H1 (cell line): Measurements from ENCODE around the gene GID4. TPM values are rescaled to one million over a fixed set of nuclear protein-coding genes. Genes with fewer than 3 reads are reported as not detected.

Experiments
- CTCF ChIA-PET: fragments of 300-600 bp; sonication (Branson Sonifier 250); formaldehyde crosslinking; loops from one replicate; lab custom pipeline; 2021; ENCODE audit not compliant: partially characterized antibody; lab: Charles Lee
- POLR2A ChIA-PET: fragments of 300-600 bp; sonication (Branson Sonifier 250); formaldehyde crosslinking; loops from one replicate; lab custom pipeline; 2021; ENCODE audit warnings: inconsistent platforms; ENCODE audit not compliant: partially characterized antibody; lab: Charles Lee
- DNase-seq, 2 experiments: peaks; one replicate each; pipeline versions ENCODE4 v3.0.0 to v3.0.0-alpha.2; 2010 to 2022; ENCODE audit warnings: low spot score in 2 of 2, low read depth in 1 of 2, mixed read lengths in 1 of 2
- FAIRE-seq: peaks from 2 replicates; lab custom pipeline; 2011; peaks lifted over from hg19 to GRCh38; lab: Jason Lieb, UNC
- H2AFZ ChIP-seq: 2 replicates; pipeline ENCODE4 v1.8.1; 2012; ENCODE audit warnings: low read length, inconsistent platforms
- H2AK5ac ChIP-seq: 2 replicates; pipeline ENCODE4 v1.6.1; 2013; ENCODE audit warnings: low read depth, low read length
- H2BK120ac ChIP-seq: replicated peaks from 2 replicates; pipeline ENCODE3; 2013; ENCODE audit warnings: low read depth, low read length, inconsistent platforms
- H2BK12ac ChIP-seq: 2 replicates; pipeline ENCODE4 v1.6.1; 2013; ENCODE audit warnings: low read depth, low read length
- H2BK15ac ChIP-seq: 2 replicates; pipeline ENCODE4 v1.6.1; 2013; ENCODE audit warnings: low read length
- H2BK20ac ChIP-seq: 2 replicates; pipeline ENCODE4 v1.6.1; 2013; ENCODE audit warnings: low read length
- H2BK5ac ChIP-seq: 2 replicates; pipeline ENCODE4 v1.6.1; 2013; ENCODE audit warnings: low read depth, low read length
- H3K14ac ChIP-seq: 2 replicates; pipeline ENCODE4 v1.6.1; 2013; ENCODE audit warnings: inconsistent platforms; ENCODE audit not compliant: insufficient read length
- H3K18ac ChIP-seq: 2 replicates; pipeline ENCODE4 v1.6.1; 2013; ENCODE audit warnings: low read length; ENCODE audit errors: extremely low read depth
- H3K23ac ChIP-seq: 2 replicates; pipeline ENCODE4 v1.6.1; 2013; ENCODE audit warnings: inconsistent platforms; ENCODE audit not compliant: insufficient read length
- H3K23me2 ChIP-seq: 2 replicates; pipeline ENCODE4 v1.6.1; 2013; ENCODE audit warnings: low read depth, low read length
- H3K27ac ChIP-seq: 2 replicates; pipeline ENCODE4 v1.6.1; 2011; ENCODE audit warnings: low read depth, low read length, inconsistent platforms
- H3K27me3 ChIP-seq, 4 experiments: replicated peaks in 1 of 4; 1 replicate in 1 of 4; 2 replicates in 3 of 4; pipeline versions ENCODE4 v1.6.1 to v1.8.1; 2011 to 2013; ENCODE audit warnings: low read length in 3 of 4, mild to moderate bottlenecking in 3 of 4, inconsistent platforms in 2 of 4, mixed read lengths in 2 of 4, moderate library complexity in 1 of 4; ENCODE audit not compliant: control insufficient read depth in 3 of 4, insufficient read depth in 3 of 4; ENCODE audit errors: extremely low read depth in 1 of 4
- H3K36me3 ChIP-seq, 4 experiments: 2 replicates each; pipeline versions ENCODE4 v1.6.1 to v1.8.1; 2011 to 2013; ENCODE audit warnings: mild to moderate bottlenecking in 4 of 4, low read length in 3 of 4, moderate library complexity in 2 of 4, control low read depth in 1 of 4, inconsistent platforms in 1 of 4; ENCODE audit not compliant: insufficient read depth in 4 of 4, control insufficient read depth in 2 of 4
- H3K4ac ChIP-seq: replicated peaks from 2 replicates; pipeline ENCODE3; 2013; ENCODE audit warnings: low read length, low read depth, mixed read lengths, inconsistent platforms; ENCODE audit not compliant: insufficient read length
- H3K4me1 ChIP-seq, 4 experiments: replicated peaks in 1 of 4; 1 replicate in 1 of 4; 2 replicates in 3 of 4; pipeline versions ENCODE4 v1.6.1 to v1.8.1; 2011 to 2013; ENCODE audit warnings: low read length in 3 of 4, inconsistent platforms in 2 of 4, mixed read lengths in 1 of 4; ENCODE audit not compliant: insufficient read depth in 4 of 4, control insufficient read depth in 3 of 4
- H3K4me2 ChIP-seq, 2 experiments: 2 replicates each; pipeline versions ENCODE4 v1.6.1 to v1.8.1; 2011 to 2013; ENCODE audit warnings: low read depth in 2 of 2, low read length in 2 of 2, control low read depth in 1 of 2, inconsistent platforms in 1 of 2, mild to moderate bottlenecking in 1 of 2; ENCODE audit not compliant: insufficient read depth in 1 of 2
- H3K4me3 ChIP-seq, 4 experiments: fragments of 200-600, 300-600 bp in 1 of 4; sonication (generic), shearing (Covaris generic), sonication (Bioruptor Twin) in 1 of 4; 2 replicates each; pipeline versions ENCODE4 v1.5.1 to v1.8.1; 2011 to 2016; ENCODE audit warnings: low read length in 4 of 4, low read depth in 3 of 4, control low read depth in 2 of 4, inconsistent platforms in 2 of 4, mild to moderate bottlenecking in 2 of 4, mixed read lengths in 1 of 4, moderate library complexity in 1 of 4; ENCODE audit not compliant: insufficient read depth in 2 of 4; ENCODE audit errors: extremely low read depth in 1 of 4
- H3K56ac ChIP-seq: replicated peaks from 2 replicates; pipeline ENCODE3; 2013; ENCODE audit warnings: low read depth, mild to moderate bottlenecking, mixed read lengths, low read length, inconsistent platforms; ENCODE audit not compliant: insufficient read length
- H3K79me1 ChIP-seq: 2 replicates; pipeline ENCODE4 v1.6.1; 2013; ENCODE audit warnings: low read depth, low read length, control low read depth
- H3K79me2 ChIP-seq, 2 experiments: 2 replicates each; pipeline versions ENCODE4 v1.6.1 to v1.8.1; 2012 to 2013; ENCODE audit warnings: low read length in 2 of 2, mild to moderate bottlenecking in 2 of 2, inconsistent platforms in 1 of 2; ENCODE audit not compliant: insufficient read depth in 2 of 2, control insufficient read depth in 1 of 2
- H3K9ac ChIP-seq, 4 experiments: replicated peaks in 1 of 4; 1 replicate in 1 of 4; 2 replicates in 3 of 4; pipeline versions ENCODE4 v1.6.1 to v1.8.1; 2011 to 2013; ENCODE audit warnings: low read depth in 3 of 4, low read length in 3 of 4, control low read depth in 2 of 4, mild to moderate bottlenecking in 2 of 4, moderate library complexity in 2 of 4, inconsistent platforms in 1 of 4; ENCODE audit errors: extremely low read depth in 1 of 4
- H3K9me3 ChIP-seq, 2 experiments: 2 replicates each; pipeline versions ENCODE4 v1.6.1 to v1.8.1; 2012 to 2013; ENCODE audit warnings: mild to moderate bottlenecking in 2 of 2, moderate library complexity in 2 of 2, control low read depth in 1 of 2, inconsistent platforms in 1 of 2, low read depth in 1 of 2, low read length in 1 of 2, mixed read lengths in 1 of 2; ENCODE audit not compliant: insufficient read depth in 2 of 2
- H4K20me1 ChIP-seq, 2 experiments: replicated peaks in 1 of 2; 2 replicates each; pipeline versions ENCODE3 to v1.8.1; 2011 to 2013; ENCODE audit warnings: inconsistent platforms in 2 of 2, low read length in 2 of 2, mild to moderate bottlenecking in 1 of 2; ENCODE audit not compliant: insufficient read depth in 2 of 2, control insufficient read depth in 1 of 2
- H4K5ac ChIP-seq: 2 replicates; pipeline ENCODE4 v1.6.1; 2013; ENCODE audit warnings: low read length, low read depth, mixed read lengths, inconsistent platforms; ENCODE audit not compliant: insufficient read length
- H4K8ac ChIP-seq: 2 replicates; pipeline ENCODE4 v1.8.0; 2013; ENCODE audit warnings: mild to moderate bottlenecking, moderate library complexity, low read length, inconsistent platforms; ENCODE audit not compliant: insufficient read depth; ENCODE audit errors: extremely low read depth
- H4K91ac ChIP-seq: replicated peaks from 2 replicates; pipeline ENCODE3; 2013; ENCODE audit warnings: low read length, mixed read lengths, inconsistent platforms; ENCODE audit not compliant: insufficient read length
- ASH2L ChIP-seq: fragments of 200-600, 300-600 bp; sonication (generic); IDR thresholded peaks from one replicate; pipeline ENCODE4 v1.7.1; 2017; ENCODE audit warnings: low read length
- POLR2A ChIP-seq, 2 experiments: IDR thresholded peaks; 1 replicate in 1 of 2; 2 replicates in 1 of 2; pipeline ENCODE4 v1.6.1; 2011; ENCODE audit warnings: low read depth in 2 of 2, low read length in 2 of 2, mild to moderate bottlenecking in 2 of 2; ENCODE audit errors: control extremely low read depth in 1 of 2
- POLR2AphosphoS5 ChIP-seq: IDR thresholded peaks from 2 replicates; pipeline ENCODE4 v1.6.1; 2011; ENCODE audit warnings: low read depth, low read length
- RFX5 ChIP-seq: IDR thresholded peaks from 2 replicates; pipeline ENCODE4 v1.6.1; 2011; ENCODE audit warnings: low read depth, low read length, improper control_type of control experiment, borderline replicate concordance
- SIRT6 ChIP-seq: IDR thresholded peaks from one replicate; pipeline ENCODE4 v1.7.1; 2012; ENCODE audit warnings: low read length, inconsistent platforms
- SIX5 ChIP-seq: IDR thresholded peaks from 2 replicates; pipeline ENCODE4 v1.6.1; 2011; ENCODE audit warnings: mild to moderate bottlenecking, low read depth, low read length
- TAF1 ChIP-seq: IDR thresholded peaks from 2 replicates; pipeline ENCODE4 v1.6.1; 2011; ENCODE audit warnings: mild to moderate bottlenecking, low read depth, low read length
- WGBS, 2 experiments: shearing (Covaris generic) in 1 of 2; methylation state at CpG; one replicate each; pipeline versions ENCODE4 v1.1.6 to v1.1.7; 2013 to 2015; ENCODE audit warnings: low lambda C conversion rate in 2 of 2, mixed read lengths in 2 of 2, inconsistent platforms in 1 of 2, low coverage in 1 of 2, missing lambda C conversion rate in 1 of 2; ENCODE audit not compliant: insufficient replicate concordance in 2 of 2, insufficient coverage in 1 of 2, insufficient read length in 1 of 2; ENCODE audit errors: extremely low coverage in 1 of 2, missing lambda C conversion rate in 1 of 2; 5-methylcytosine and 5-hydroxymethylcytosine counted together
- polyA plus RNA-seq, 7 experiments: library from polyadenylated mRNA; depleted of rRNA in 3 of 7; stranded (reverse) in 5 of 7; unstranded in 2 of 7; fragments of >200 nt in 5 of 7; fragments of 200-250 nt in 2 of 7; gene quantifications; 1 replicate in 5 of 7; 2 replicates in 1 of 7; 4 replicates in 1 of 7; pipeline versions ENCODE4 v1.2.1 to v1.2.3, GENCODE V29; 2011 to 2013; ENCODE audit warnings: missing spikeins in 2 of 7, mixed read lengths in 2 of 7
- total RNA-seq: library from RNA; stranded (reverse); fragmentation: NEBNext Ultra II Directional; extraction: Animal tissue kit (Norgen Biotek cat#: 25700); gene quantifications from 2 replicates; pipeline ENCODE4 v1.2.1, GENCODE V29; 2021

Gene GID4
- total and polyA plus RNA-seq, 2 of the 8 experiments (the other 6 are each of a cell fraction or from before 2014, with no cell fraction given), result 5.6 to 15.0 TPM

DNA sequence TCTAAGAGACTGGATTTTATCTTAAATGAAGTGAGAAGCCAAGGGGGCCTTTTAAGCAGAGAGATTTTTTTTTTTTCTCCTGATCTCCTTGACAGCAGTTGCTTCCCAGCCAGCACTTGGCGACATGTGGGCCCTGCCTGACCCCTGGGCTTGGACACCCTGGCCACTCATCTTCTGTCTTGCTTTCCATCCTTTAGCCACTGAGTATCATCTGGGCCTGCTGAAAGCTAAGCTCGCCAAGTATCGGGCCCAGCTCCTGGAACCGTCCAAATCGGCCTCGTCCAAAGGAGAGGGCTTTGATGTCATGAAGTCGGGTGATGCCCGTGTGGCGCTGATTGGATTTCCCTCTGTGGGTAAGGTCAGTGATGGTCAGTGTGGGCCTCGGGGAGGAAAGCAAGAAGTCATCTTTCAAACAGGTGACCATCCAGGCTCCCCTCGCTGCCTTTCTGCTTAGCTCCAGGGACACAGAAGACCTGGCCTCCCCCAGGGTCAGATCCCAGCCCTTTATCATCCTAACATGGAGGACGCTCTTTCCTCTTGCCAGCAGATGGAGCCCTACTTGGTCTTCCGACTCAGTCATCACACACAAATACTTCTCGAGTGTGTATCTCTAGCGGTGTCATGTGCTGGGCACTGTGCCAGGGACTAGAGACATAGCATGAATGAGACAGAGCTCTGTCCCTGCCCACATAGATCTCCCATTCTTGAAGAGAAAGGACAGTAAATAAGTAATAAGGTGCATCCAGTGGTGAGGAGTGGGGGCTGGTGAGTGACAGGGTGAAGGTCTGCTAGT, 54.6 kb downstream of the GID4 start:
- no peaks in the 10 kb centered on the region for H3K27me3 ChIP-seq
- H3K9ac ChIP-seq, result no peak overlapping the region
- ChIA-PET CTCF (interaction anchor here (0.6 to 2.1 kb wide), 14 partner anchors 10 to 99 kb away, joined by 3 to 18 read pairs (median 4); no protein-coding TSS in a partner anchor), POLR2A (interaction anchor here (0.9 to 1.5 kb wide), 6 partner anchors 9 to 92 kb away, joined by 3 to 5 read pairs (median 4); no protein-coding TSS in a partner anchor)
- no peak overlapping the region; the same call in 1 of the 2 replicates for H4K8ac ChIP-seq
- no peak overlapping the region for H2BK15ac ChIP-seq
- no peak overlapping the region for H2AK5ac ChIP-seq
- H4K91ac ChIP-seq, result no peak overlapping the region
- WGBS, 2 experiments, result 93% methylated on average over 15 of the region's 15 CpGs; no CpG with 5 or more reads in 1 of the 2 experiments
- H3K4ac ChIP-seq, result no peak overlapping the region
- H3K36me3 ChIP-seq, result peaks cover 9 to 40% (median 23%) of the 10 kb centered on the region in 4 experiments; a peak in 5 of 8 replicates
- H2AFZ ChIP-seq, result no peak overlapping the region
- H3K9me3 ChIP-seq, result no peaks in the 10 kb centered on the region
- no peak overlapping the region for H3K14ac ChIP-seq
- H3K23me2 ChIP-seq, result 0 out of 2 replicates have a peak, but pooled peaks cover under 1% of the 10 kb centered on the region
- no peak overlapping the region for H3K18ac ChIP-seq
- H2BK5ac ChIP-seq, result no peak overlapping the region
- FAIRE-seq (no peak), DNase-seq (no peak)
- H3K4me2 ChIP-seq, result no peak overlapping the region
- no peak overlapping the region for H3K23ac ChIP-seq
- H3K79me2 ChIP-seq, result peaks cover under 1 to 10% of the 10 kb centered on the region in 2 experiments; a peak in 3 of 4 replicates
- no peak overlapping the region for H3K27ac ChIP-seq
- peaks cover under 1 to 3% (median 1%) of the 10 kb centered on the region in 4 experiments; a peak in 4 of 7 replicates for H3K4me1 ChIP-seq
- no peak overlapping the region for H2BK20ac ChIP-seq
- no peak overlapping the region for H2BK120ac ChIP-seq
- no peak overlapping the region for H2BK12ac ChIP-seq
- H4K5ac ChIP-seq, result no peak overlapping the region
- peaks cover 3% of the 10 kb centered on the region for H3K79me1 ChIP-seq
- peaks cover 2% of the 10 kb centered on the region in 2 experiments for H4K20me1 ChIP-seq
- no peak overlapping the region for H3K56ac ChIP-seq
- H3K4me3 ChIP-seq, result no peak overlapping the region
- no peak for TF ChIP-seq RFX5
- TF ChIP-seq SIRT6, result no peak
- no peak for TF ChIP-seq POLR2A (IDR thresholded peaks at IDR 0.05; ENCODE audit: control extremely low read depth in 1 of 2, low read depth in 2 of 2, low read length in 2 of 2)
- 0 out of 2 replicates have a peak, but pooled peaks have one; percentile 5 for TF ChIP-seq POLR2AphosphoS5
- no peak for TF ChIP-seq ASH2L
- TF ChIP-seq TAF1, result no peak
- no peak for TF ChIP-seq SIX5
